K562 (cell line): ENCODE measurements around the gene IFNGR2. TPM values are rescaled to one million over a fixed set of nuclear protein-coding genes. Genes with fewer than 3 reads are reported as not detected.

ENCODE experiments used
- ARID3B ChIP-seq: fragments of 250-450 bp; sonication (Bioruptor Pico); IDR thresholded peaks from 2 replicates; pipeline ENCODE4 v1.4.0; 2020; ENCODE audit warnings: borderline replicate concordance
- C11orf30 ChIP-seq: fragments of 450-650 bp; IDR thresholded peaks from 2 replicates; pipeline ENCODE4 v1.6.1; 2016; ENCODE audit warnings: low read depth, mild to moderate bottlenecking
- CBX1 ChIP-seq: sonication (generic); IDR thresholded peaks from 2 replicates; pipeline ENCODE4 v1.6.1; 2016; ENCODE audit warnings: antibody characterized with exemption, low read depth, mild to moderate bottlenecking
- CREBBP ChIP-seq: IDR thresholded peaks from one replicate; pipeline ENCODE4 v1.6.1; 2012; ENCODE audit warnings: low read depth, mild to moderate bottlenecking, control low read depth, inconsistent platforms, low read length
- HLTF ChIP-seq: fragments of 450-650 bp; IDR thresholded peaks from 2 replicates; pipeline ENCODE4 v1.6.1; 2016
- SAFB ChIP-seq: fragments of 200-400 bp; formaldehyde crosslinking; IDR thresholded peaks from 2 replicates; pipeline ENCODE4 v1.6.1; 2017; ENCODE audit warnings: low read depth, low read length, borderline replicate concordance
- SAFB2 ChIP-seq: fragments of 200-400 bp; formaldehyde crosslinking; IDR thresholded peaks from 2 replicates; pipeline ENCODE4 v1.6.1; 2018; ENCODE audit warnings: borderline replicate concordance, low read length, low read depth, moderate library complexity; ENCODE audit not compliant: severe bottlenecking
- ZNF583 ChIP-seq: fragments of 250-450 bp; sonication (Bioruptor Pico); IDR thresholded peaks from 2 replicates; pipeline ENCODE4 v1.4.0; 2020
- polyA plus RNA-seq, 8 experiments: library from polyadenylated mRNA; depleted of rRNA in 4 of 8; stranded (reverse) in 5 of 8; unstranded in 3 of 8; fragments of >200 nt; fragmentation: Nextera tagmentation in 2 of 8; fragmentation: Illumina TruSeq in 1 of 8; extraction: Ambion mirVana in 2 of 8; extraction: Trizol in 1 of 8; gene quantifications; 2 replicates each; pipeline versions ENCODE4 v1.2.1 to v1.2.3, GENCODE V29; 2011 to 2014; ENCODE audit warnings: inconsistent platforms in 1 of 8, missing spikeins in 1 of 8
- total RNA-seq, 7 experiments: library from RNA; depleted of rRNA in 6 of 7; stranded (reverse); fragments of >200 nt in 6 of 7; fragmentation: Illumina TruSeq in 2 of 7; extraction: Trizol in 2 of 7; gene quantifications; 2 replicates each; pipeline versions ENCODE4 v1.2.1 to v1.2.3, GENCODE V29; 2011 to 2021; ENCODE audit warnings: low replicate concordance in 1 of 7
- TF ChIP-seq, protein P1 (sequence below): fragments of 450-650 bp; IDR thresholded peaks from one replicate; pipeline ENCODE4 v1.6.1; 2018; ENCODE audit warnings: mild to moderate bottlenecking, moderate library complexity; ENCODE audit not compliant: partially characterized antibody
- TF ChIP-seq, protein P2 (sequence below), 2 experiments: fragments of 450-650 bp; formaldehyde crosslinking in 1 of 2; IDR thresholded peaks; 2 replicates each; pipeline versions ENCODE4 v1.4.0 to v1.6.1; 2014 to 2020; ENCODE audit warnings: mild to moderate bottlenecking in 2 of 2, borderline replicate concordance in 1 of 2, low read depth in 1 of 2

The IFNGR2 gene
- total and polyA plus RNA-seq, 9 of the 15 experiments (the other 6 are each of a cell fraction or from before 2014, with no cell fraction given) = 6.7 to 58.0 (median 28.5) TPM

DNA sequence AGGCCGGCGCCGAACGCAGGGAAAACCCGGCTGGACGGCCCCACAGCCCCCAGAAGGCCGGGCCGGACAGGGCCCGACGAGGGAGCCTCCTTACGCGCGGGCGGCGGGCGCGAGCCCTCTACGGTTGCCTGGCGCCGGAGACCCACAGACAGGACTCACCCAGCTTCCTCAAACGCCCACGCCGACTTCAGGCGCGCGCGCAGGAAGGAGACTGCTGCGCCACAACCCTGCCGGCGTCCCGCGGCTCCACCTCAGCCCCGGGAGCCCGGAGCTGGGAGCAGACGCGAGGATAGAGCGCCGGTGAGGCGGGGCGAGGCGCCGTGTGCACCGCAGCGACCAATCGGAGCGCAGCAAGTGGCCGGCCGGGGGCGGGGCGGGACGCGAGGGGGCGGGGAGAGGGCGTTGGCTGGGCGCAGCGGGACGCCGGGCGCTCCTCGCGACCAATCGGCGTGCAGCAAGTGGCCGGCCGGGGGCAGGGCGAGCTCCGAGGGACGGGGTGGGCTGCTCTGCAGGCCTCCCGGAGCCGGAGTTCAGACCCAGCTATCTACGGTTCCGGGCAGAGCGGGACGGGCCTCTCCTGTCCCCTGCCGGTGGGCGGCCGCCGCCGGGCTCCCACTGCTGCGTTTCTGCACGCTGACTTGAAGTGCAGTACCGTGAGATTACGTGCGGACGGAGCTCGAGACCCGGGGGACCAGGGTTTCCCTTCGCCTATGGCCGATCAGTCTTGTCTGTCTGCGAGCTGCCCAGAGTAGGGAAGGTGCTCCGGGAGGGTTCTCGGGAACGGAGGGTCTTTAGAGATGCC, 76.7 kb downstream of the IFNGR2 start, which contains the start of gene TMEM50B (continued):
- TF ChIP-seq CBX1 = no peak; the same call in none of the 2 replicates
- no peak; the same call in 1 of the 2 replicates for TF ChIP-seq C11orf30
- TF ChIP-seq CREBBP = no peak
- TF ChIP-seq HLTF = no peak
- TF ChIP-seq, protein P1, sequence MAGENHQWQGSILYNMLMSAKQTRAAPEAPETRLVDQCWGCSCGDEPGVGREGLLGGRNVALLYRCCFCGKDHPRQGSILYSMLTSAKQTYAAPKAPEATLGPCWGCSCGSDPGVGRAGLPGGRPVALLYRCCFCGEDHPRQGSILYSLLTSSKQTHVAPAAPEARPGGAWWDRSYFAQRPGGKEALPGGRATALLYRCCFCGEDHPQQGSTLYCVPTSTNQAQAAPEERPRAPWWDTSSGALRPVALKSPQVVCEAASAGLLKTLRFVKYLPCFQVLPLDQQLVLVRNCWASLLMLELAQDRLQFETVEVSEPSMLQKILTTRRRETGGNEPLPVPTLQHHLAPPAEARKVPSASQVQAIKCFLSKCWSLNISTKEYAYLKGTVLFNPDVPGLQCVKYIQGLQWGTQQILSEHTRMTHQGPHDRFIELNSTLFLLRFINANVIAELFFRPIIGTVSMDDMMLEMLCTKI = no peak
- no peak for TF ChIP-seq ARID3B (CRISPR knock-in tag)
- no peak for TF ChIP-seq ZNF583 (CRISPR knock-in tag)
- peak; percentile 65; the same call in 1 of the 2 replicates for TF ChIP-seq SAFB
- TF ChIP-seq, protein P2, sequence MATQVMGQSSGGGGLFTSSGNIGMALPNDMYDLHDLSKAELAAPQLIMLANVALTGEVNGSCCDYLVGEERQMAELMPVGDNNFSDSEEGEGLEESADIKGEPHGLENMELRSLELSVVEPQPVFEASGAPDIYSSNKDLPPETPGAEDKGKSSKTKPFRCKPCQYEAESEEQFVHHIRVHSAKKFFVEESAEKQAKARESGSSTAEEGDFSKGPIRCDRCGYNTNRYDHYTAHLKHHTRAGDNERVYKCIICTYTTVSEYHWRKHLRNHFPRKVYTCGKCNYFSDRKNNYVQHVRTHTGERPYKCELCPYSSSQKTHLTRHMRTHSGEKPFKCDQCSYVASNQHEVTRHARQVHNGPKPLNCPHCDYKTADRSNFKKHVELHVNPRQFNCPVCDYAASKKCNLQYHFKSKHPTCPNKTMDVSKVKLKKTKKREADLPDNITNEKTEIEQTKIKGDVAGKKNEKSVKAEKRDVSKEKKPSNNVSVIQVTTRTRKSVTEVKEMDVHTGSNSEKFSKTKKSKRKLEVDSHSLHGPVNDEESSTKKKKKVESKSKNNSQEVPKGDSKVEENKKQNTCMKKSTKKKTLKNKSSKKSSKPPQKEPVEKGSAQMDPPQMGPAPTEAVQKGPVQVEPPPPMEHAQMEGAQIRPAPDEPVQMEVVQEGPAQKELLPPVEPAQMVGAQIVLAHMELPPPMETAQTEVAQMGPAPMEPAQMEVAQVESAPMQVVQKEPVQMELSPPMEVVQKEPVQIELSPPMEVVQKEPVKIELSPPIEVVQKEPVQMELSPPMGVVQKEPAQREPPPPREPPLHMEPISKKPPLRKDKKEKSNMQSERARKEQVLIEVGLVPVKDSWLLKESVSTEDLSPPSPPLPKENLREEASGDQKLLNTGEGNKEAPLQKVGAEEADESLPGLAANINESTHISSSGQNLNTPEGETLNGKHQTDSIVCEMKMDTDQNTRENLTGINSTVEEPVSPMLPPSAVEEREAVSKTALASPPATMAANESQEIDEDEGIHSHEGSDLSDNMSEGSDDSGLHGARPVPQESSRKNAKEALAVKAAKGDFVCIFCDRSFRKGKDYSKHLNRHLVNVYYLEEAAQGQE (IDR thresholded peaks at IDR 0.05; ENCODE audit: borderline replicate concordance) = peak; percentile 56
- TF ChIP-seq, protein P2 (CRISPR knock-in tag; IDR thresholded peaks at IDR 0.05; ENCODE audit: low read depth) = peak; percentile 74
- no peak for TF ChIP-seq SAFB2
